ENCODE data around the gene PTPRN2. TPM values are rescaled to one million over a fixed set of nuclear protein-coding genes. Genes with fewer than 3 reads are reported as not detected.
"Not testable (repeated sequence)": the region's sequence is repeated elsewhere in the genome, so short reads cannot be mapped to it uniquely, and the experiment has no call there.

PTPRN2 gene
- total and polyA plus RNA-seq, 7 donors: 0.47 to 0.82 (median 0.51) TPM

DNA sequence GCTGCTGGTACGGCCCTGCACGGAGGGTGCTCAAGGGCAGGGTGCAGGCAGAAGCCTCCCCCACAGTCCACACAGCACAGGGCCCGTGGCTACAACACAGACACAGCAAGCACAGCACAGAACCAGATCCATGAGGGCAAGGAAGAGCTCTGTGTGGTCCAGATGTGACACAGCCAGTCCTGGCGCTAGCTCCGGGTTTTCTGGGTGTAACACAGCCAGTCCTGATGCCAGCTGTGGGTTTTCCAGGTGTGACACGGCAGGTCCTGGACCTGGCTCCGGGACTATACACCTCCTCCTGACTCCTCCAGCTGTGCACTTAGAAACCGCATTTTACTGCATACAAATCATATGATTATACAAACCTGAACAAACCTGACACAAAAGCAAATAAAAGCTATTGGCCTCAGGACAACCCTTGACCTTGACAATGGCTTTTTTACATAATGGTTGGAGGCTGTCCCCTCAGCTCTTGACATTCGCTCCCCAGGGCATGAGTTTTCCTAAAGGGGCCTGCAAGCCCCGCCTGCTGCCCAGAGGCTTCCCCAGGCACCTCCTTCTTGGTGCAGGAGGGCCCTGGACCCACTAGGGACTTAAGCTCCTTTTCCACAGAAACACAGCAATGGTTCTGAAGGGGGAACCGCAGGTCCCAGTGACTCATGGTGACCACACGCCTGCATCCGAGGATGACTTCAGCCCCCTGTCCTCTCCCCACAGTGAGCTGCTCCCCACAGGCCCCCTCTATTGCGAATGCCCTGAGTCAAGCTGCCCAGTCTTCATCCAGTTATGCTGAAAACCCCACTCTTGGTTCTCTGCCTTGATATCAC is 209.6 kb downstream of the PTPRN2 start:
- Histone ChIP-seq H3K27me3 (ENCODE audit: insufficient read depth in 3 of 3, low read length in 2 of 3) (peaks cover 0 to 11% (median 4%) of the 10 kb centered on the region in 3 donors), H3K9me3 (no peaks in the 10 kb centered on the region), H3K4me1 (no peaks in the 10 kb centered on the region), H3K36me3 (ENCODE audit: insufficient read depth in 1 of 2, low read depth in 1 of 2) (no peaks in the 10 kb centered on the region), H3K4me3 (no peak overlapping the region), H3K27ac (no peak overlapping the region)
- intact Hi-C loops (cut with DNase I): no loop called here
- TF ChIP-seq, protein P1, sequence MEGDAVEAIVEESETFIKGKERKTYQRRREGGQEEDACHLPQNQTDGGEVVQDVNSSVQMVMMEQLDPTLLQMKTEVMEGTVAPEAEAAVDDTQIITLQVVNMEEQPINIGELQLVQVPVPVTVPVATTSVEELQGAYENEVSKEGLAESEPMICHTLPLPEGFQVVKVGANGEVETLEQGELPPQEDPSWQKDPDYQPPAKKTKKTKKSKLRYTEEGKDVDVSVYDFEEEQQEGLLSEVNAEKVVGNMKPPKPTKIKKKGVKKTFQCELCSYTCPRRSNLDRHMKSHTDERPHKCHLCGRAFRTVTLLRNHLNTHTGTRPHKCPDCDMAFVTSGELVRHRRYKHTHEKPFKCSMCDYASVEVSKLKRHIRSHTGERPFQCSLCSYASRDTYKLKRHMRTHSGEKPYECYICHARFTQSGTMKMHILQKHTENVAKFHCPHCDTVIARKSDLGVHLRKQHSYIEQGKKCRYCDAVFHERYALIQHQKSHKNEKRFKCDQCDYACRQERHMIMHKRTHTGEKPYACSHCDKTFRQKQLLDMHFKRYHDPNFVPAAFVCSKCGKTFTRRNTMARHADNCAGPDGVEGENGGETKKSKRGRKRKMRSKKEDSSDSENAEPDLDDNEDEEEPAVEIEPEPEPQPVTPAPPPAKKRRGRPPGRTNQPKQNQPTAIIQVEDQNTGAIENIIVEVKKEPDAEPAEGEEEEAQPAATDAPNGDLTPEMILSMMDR (IDR thresholded peaks at IDR 0.05): no peak
- ATAC-seq (no peak), DNase-seq (no peak)
- WGBS, 3 donors: 49 to 60% (median 49%) methylated on average over 14 of the region's 14 CpGs

DNA sequence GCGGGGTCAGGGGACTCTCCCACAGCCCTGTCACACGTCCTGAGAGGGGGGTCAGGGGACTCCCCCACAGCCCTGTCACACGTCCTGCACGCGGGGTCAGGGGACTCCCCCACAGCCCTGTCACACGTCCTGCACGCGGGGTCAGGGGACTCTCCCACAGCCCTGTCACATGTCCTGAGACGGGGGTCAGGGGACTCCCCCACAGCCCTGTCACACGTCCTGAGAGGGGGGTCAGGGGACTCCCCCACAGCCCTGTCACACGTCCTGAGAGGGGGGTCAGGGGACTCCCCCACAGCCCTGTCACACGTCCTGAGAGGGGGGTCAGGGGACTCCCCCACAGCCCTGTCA is 210.8 kb downstream of the PTPRN2 start:
- H3K36me3 ChIP-seq (ENCODE audit: insufficient read depth in 1 of 2, low read depth in 1 of 2); H3K9me3 ChIP-seq; intact Hi-C loops (cut with DNase I); DNase-seq; ATAC-seq; H3K4me1 ChIP-seq; H3K4me3 ChIP-seq; H3K27ac ChIP-seq: not testable (repeated sequence)
- H3K27me3 ChIP-seq (ENCODE audit: insufficient read depth in 3 of 3, low read length in 2 of 3): peaks cover 0 to 11% (median 4%) of the 10 kb centered on the region in 3 donors
- 54 to 63% methylated on average over 5 to 10 of the region's 12 CpGs; no CpG with 5 or more reads in 1 of the 3 donors for WGBS, 3 donors

DNA sequence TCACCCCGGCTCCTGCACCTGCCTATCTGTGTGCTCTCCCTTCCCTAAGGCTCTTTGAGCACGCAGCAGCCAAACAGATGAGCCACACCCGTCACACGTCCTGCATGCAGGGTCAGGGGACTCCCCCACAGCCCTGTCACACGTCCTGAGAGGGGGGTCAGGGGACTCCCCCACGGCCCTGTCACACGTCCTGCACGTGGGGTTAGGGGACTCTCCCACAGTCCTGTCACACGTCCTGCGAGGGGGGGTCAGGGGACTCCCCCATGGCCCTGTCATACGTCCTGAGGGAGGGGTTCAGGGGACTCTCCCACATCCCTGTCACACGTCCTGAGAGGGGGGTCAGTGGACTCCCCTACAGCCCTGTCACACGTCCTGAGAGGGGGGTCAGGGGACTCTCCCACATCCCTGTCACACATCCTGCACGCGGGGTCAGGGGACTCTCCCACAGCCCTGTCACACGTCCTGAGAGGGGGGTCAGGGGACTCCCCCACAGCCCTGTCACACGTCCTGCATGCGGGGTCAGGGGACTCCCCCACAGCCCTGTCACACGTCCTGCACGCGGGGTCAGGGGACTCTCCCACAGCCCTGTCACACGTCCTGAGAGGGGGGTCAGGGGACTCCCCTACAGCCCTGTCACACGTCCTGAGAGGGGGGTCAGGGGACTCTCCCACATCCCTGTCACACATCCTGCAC is 211.3 kb downstream of the PTPRN2 start:
- ATAC-seq; H3K9me3 ChIP-seq; H3K36me3 ChIP-seq (ENCODE audit: insufficient read depth in 1 of 2, low read depth in 1 of 2); intact Hi-C loops (cut with DNase I); H3K27ac ChIP-seq; H3K4me1 ChIP-seq; H3K4me3 ChIP-seq; DNase-seq: not testable (repeated sequence)
- peaks cover 0 to 11% (median 4%) of the 10 kb centered on the region in 3 donors for H3K27me3 ChIP-seq (ENCODE audit: insufficient read depth in 3 of 3, low read length in 2 of 3)
- 53 to 64% (median 59%) methylated on average over 18 to 22 of the region's 23 CpGs for WGBS, 3 donors

DNA sequence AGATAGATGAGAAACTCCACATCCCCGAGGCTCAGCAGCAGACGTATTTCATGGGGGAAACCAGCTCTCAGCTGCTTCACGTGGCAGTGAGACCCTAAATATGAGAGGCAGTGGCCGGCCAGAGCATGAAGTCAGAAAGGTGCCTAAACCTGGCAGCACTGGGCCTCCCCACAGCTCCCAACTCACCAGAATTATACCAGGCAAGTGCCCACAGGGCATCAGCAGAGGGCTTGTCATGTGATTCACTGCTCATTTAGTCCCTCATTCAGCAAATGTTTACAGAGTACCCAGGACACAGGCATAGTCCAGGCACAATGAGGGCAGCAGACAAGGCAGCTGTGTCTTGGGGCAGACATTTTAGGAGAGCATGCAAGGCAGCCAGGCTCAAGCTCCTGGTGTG is 212.6 kb downstream of the PTPRN2 start:
- Histone ChIP-seq H3K27ac (no peak overlapping the region), H3K9me3 (no peaks in the 10 kb centered on the region), H3K4me3 (no peak overlapping the region), H3K27me3 (ENCODE audit: insufficient read depth in 3 of 3, low read length in 2 of 3) (peaks cover 0 to 11% (median 4%) of the 10 kb centered on the region in 3 donors), H3K4me1 (no peaks in the 10 kb centered on the region), H3K36me3 (ENCODE audit: insufficient read depth in 1 of 2, low read depth in 1 of 2) (no peaks in the 10 kb centered on the region)
- DNase-seq: no peak
- WGBS, 3 donors: 57 to 70% (median 63%) methylated on average over 4 of the region's 4 CpGs
- ATAC-seq: no peak
- intact Hi-C loops (cut with DNase I): no loop called here
- TF ChIP-seq, protein P1 (IDR thresholded peaks at IDR 0.05): no peak

DNA sequence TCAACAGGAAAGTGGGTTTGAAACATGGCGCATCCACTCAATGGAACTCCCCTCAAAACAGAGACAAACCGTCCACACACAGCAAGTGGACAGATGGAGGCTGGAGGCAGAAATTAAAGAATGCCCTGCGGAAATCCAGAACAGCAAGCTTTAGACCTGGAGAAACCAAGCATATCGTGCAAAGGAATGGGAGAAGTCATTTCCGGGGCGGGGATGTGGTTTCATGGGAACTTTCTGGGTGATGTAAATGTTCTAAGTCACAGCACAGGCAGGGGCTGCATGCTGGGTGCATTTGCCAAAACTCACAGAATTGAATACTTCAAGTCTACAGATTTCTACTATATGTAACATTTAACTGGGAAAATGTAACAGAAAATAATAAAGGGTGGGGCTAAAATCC is 213.0 kb downstream of the PTPRN2 start:
- peaks cover 0 to 11% (median 4%) of the 10 kb centered on the region in 3 donors for H3K27me3 ChIP-seq (ENCODE audit: insufficient read depth in 3 of 3, low read length in 2 of 3)
- ATAC-seq (no peak), DNase-seq (no peak)
- intact Hi-C loops (cut with DNase I): no loop called here
- H3K4me1 ChIP-seq: no peaks in the 10 kb centered on the region
- no peak overlapping the region for H3K27ac ChIP-seq
- no peak overlapping the region for H3K4me3 ChIP-seq
- TF ChIP-seq, protein P1 (IDR thresholded peaks at IDR 0.05): no peak
- no peaks in the 10 kb centered on the region for H3K36me3 ChIP-seq (ENCODE audit: insufficient read depth in 1 of 2, low read depth in 1 of 2)
- H3K9me3 ChIP-seq: no peaks in the 10 kb centered on the region
- WGBS, 3 donors: 81 to 87% (median 85%) methylated on average over 6 of the region's 6 CpGs

Data from psoas muscle (tissue), 8 donors.